Measurements from ENCODE around the gene CACNA1B. TPM values are rescaled to one million over a fixed set of nuclear protein-coding genes. Genes with fewer than 3 reads are reported as not detected.
A peak's percentile ranks its signal among the peaks of the same experiment; 100 is the strongest.

CACNA1B gene
- total RNA-seq, 1 experiment from 2014 or later: 7.8 TPM

GRCh38 chr9:137836151-137836830 is 41.3 kb upstream of the CACNA1B start:
- no peak overlapping the region for H3K4ac ChIP-seq (ENCODE audit: low read depth, low read length)
- H3T11ph ChIP-seq (ENCODE audit: low read length): no peak overlapping the region
- no peak overlapping the region for H4K91ac ChIP-seq (ENCODE audit: insufficient read length, low read depth, low read length)
- H3K27ac ChIP-seq (ENCODE audit: insufficient read length, low read depth, low read length): no peak overlapping the region
- H2BK5ac ChIP-seq (ENCODE audit: insufficient read length, low read length): no peak overlapping the region
- H3K9ac ChIP-seq (ENCODE audit: extremely low read depth, insufficient read length, low read length): no peak overlapping the region
- H2BK15ac ChIP-seq (ENCODE audit: low read depth, low read length): no peak overlapping the region
- no peak overlapping the region for H3K4me2 ChIP-seq (ENCODE audit: insufficient read depth, insufficient read length, low read length)
- no peak overlapping the region for H2BK20ac ChIP-seq (ENCODE audit: low read depth, low read length, poor library complexity, severe bottlenecking)
- H2BK12ac ChIP-seq (ENCODE audit: insufficient read length, low read depth, low read length): no peak overlapping the region
- Mint-ChIP-seq H3K27ac (peak overlapping the region in 1 of 3 experiments; percentile 40; a peak in 1 of 7 replicates), H3K9me3 (peaks cover 2 to 5% of the 10 kb centered on the region in 2 experiments; a peak in 2 of 5 replicates), H3K36me3 (ENCODE audit: insufficient read depth in 1 of 3, low read depth in 3 of 3) (peaks cover 13 to 37% (median 35%) of the 10 kb centered on the region in 3 experiments; a peak in 6 of 7 replicates), H3K4me3 (no peak overlapping the region), H3K4me1 (no peaks in the 10 kb centered on the region; a peak in 1 of 4 replicates), H3K27me3 (ENCODE audit: low read depth) (no peaks in the 10 kb centered on the region)
- no peak overlapping the region for H2BK120ac ChIP-seq (ENCODE audit: low read depth, low read length, poor library complexity, severe bottlenecking)
- H3K23me2 ChIP-seq (ENCODE audit: insufficient read length, low read depth, low read length, poor library complexity, severe bottlenecking): no peaks in the 10 kb centered on the region
- H2AK5ac ChIP-seq (ENCODE audit: insufficient read length, low read length): no peak overlapping the region
- no peak overlapping the region for H3K14ac ChIP-seq (ENCODE audit: insufficient read depth, low read length)
- no peaks in the 10 kb centered on the region for H3K79me2 ChIP-seq (ENCODE audit: insufficient read depth, low read length)
- no peak overlapping the region for H3K56ac ChIP-seq (ENCODE audit: insufficient read length, low read depth, low read length)
- H3K18ac ChIP-seq (ENCODE audit: insufficient read length, low read depth, low read length): no peak overlapping the region
- H2AFZ ChIP-seq (ENCODE audit: low read length): no peak overlapping the region
- DNase-seq: no peak
- no peaks in the 10 kb centered on the region for H4K20me1 ChIP-seq (ENCODE audit: control insufficient read depth, insufficient read depth, insufficient read length)
- H4K5ac ChIP-seq (ENCODE audit: insufficient read length, low read depth, low read length): no peak overlapping the region
- no peak for TF ChIP-seq CTCF (conservative IDR thresholded peaks at IDR 0.05)
- H3K9me3 ChIP-seq (ENCODE audit: control insufficient read depth, low read depth, low read length): no peaks in the 10 kb centered on the region
- H4K8ac ChIP-seq (replicated peaks; ENCODE audit: insufficient read length, low read depth, low read length): no peak overlapping the region
- no peaks in the 10 kb centered on the region for H3K79me1 ChIP-seq (ENCODE audit: insufficient read depth, low read depth, low read length, poor library complexity, severe bottlenecking)
- no CpG with 5 or more reads among the region's 28 CpGs for WGBS (ENCODE audit: extremely low coverage, insufficient read length, low lambda C conversion rate)
- no peaks in the 10 kb centered on the region for H3K27me3 ChIP-seq (ENCODE audit: insufficient read depth, low read length)
- no peaks in the 10 kb centered on the region for H3K4me1 ChIP-seq (ENCODE audit: insufficient read depth, low read length)
- H3K23ac ChIP-seq (ENCODE audit: insufficient read length, low read depth, low read length): no peak overlapping the region
